Lower leg skin (tissue), 4 donors: Measurements from ENCODE around the gene REEP5. TPM values are rescaled to one million over a fixed set of nuclear protein-coding genes. Genes with fewer than 3 reads are reported as not detected.

Source experiments
- DNase-seq, 2 donors: peaks; one replicate each; pipeline ENCODE4 v3.0.0-alpha.2; 2019; ENCODE audit warnings: low spot score in 2 of 2
- H3K4me3 ChIP-seq: fragments of 200-600 bp; sonication (generic); 2 replicates; pipeline ENCODE4 v1.5.1; 2017; ENCODE audit warnings: mild to moderate bottlenecking, low read depth; ENCODE audit not compliant: poor library complexity, severe bottlenecking
- CTCF ChIP-seq, 3 donors: fragments of 450-650 bp; IDR thresholded peaks; one replicate each; pipeline ENCODE4 v1.5.1; 2016; ENCODE audit warnings: antibody characterized with exemption in 3 of 3, mild to moderate bottlenecking in 3 of 3, moderate library complexity in 2 of 3
- POLR2A ChIP-seq, 2 donors: fragments of 450-650 bp; IDR thresholded peaks; one replicate each; pipeline ENCODE4 v1.6.1; 2016 to 2017; ENCODE audit warnings: antibody characterized with exemption in 2 of 2, mild to moderate bottlenecking in 1 of 2, moderate library complexity in 1 of 2
- WGBS, 2 donors: methylation state at CpG; one replicate each; pipeline ENCODE4 v1.1.5; 2018; 5-methylcytosine and 5-hydroxymethylcytosine counted together
- intact Hi-C: fragments of 100-400 bp; cut with DNase I; formaldehyde crosslinking; loops from one replicate; pipeline ENCODE4 v1.15.0; 2023; ENCODE audit warnings: low total_unique reads
- total RNA-seq, 4 donors: library from RNA; depleted of rRNA; stranded (reverse); fragments of >200 nt; gene quantifications; one replicate each; pipeline ENCODE4 v1.1.0, GENCODE V29; 2016

REEP5 gene
- total RNA-seq, 4 donors from 2014 or later, result 50.7 to 85.5 (median 74.4) TPM

GRCh38 chr5:112956606-112957005 lies 34.6 kb upstream of the REEP5 start:
- no peak for TF ChIP-seq CTCF (IDR thresholded peaks at IDR 0.05)
- TF ChIP-seq POLR2A (IDR thresholded peaks at IDR 0.05), result no peak
- intact Hi-C loops, result no loop called here
- no peak for DNase-seq
- H3K4me3 ChIP-seq, result no peak overlapping the region
- WGBS, 2 donors, result 45 to 56% methylated on average over 3 of the region's 3 CpGs

GRCh38 chr5:112951124-112951702 lies 29.2 kb upstream of the REEP5 start:
- intact Hi-C loops, result no loop called here
- TF ChIP-seq POLR2A (IDR thresholded peaks at IDR 0.05) (no peak), CTCF (IDR thresholded peaks at IDR 0.05) (no peak)
- DNase-seq, result no peak
- WGBS, 2 donors, result 92 to 98% methylated on average over 12 of the region's 12 CpGs
- H3K4me3 ChIP-seq, result no peak overlapping the region

- WGBS, 2 donors, result 82 to 91% methylated on average over 1 of the region's 1 CpG
- intact Hi-C loops, result no loop called here
- no peak overlapping the region for H3K4me3 ChIP-seq
These were observed 26.4 kb upstream of the REEP5 start for GRCh38 chr5:112948458-112948857.

GRCh38 chr5:112940670-112941069 lies 18.6 kb upstream of the REEP5 start:
- H3K4me3 ChIP-seq, result no peak overlapping the region
- intact Hi-C loops, result no loop called here
- 73 to 78% methylated on average over 2 of the region's 2 CpGs for WGBS, 2 donors
- TF ChIP-seq POLR2A (IDR thresholded peaks at IDR 0.05), result no peak
- no peak for TF ChIP-seq CTCF (IDR thresholded peaks at IDR 0.05)
- no peak for DNase-seq

More at GRCh38 chr5:112948458-112948857, 26.4 kb upstream of the REEP5 start:
- DNase-seq, result no peak
- no peak for TF ChIP-seq CTCF (IDR thresholded peaks at IDR 0.05)
- TF ChIP-seq POLR2A (IDR thresholded peaks at IDR 0.05), result no peak

- intact Hi-C loops, result no loop called here
- no peak for DNase-seq
- TF ChIP-seq POLR2A (IDR thresholded peaks at IDR 0.05), result no peak
- TF ChIP-seq CTCF (IDR thresholded peaks at IDR 0.05), result no peak
- WGBS, 2 donors, result 89 to 90% methylated on average over 8 of the region's 8 CpGs
- H3K4me3 ChIP-seq, result no peak overlapping the region
These were observed 16.3 kb upstream of the REEP5 start for GRCh38 chr5:112938286-112938685.

- DNase-seq, result no peak
- TF ChIP-seq CTCF (IDR thresholded peaks at IDR 0.05), result no peak
- no peak for TF ChIP-seq POLR2A (IDR thresholded peaks at IDR 0.05)
- 91 to 97% methylated on average over 5 of the region's 5 CpGs for WGBS, 2 donors
- intact Hi-C loops, result no loop called here
- no peak overlapping the region for H3K4me3 ChIP-seq
These were observed 13.6 kb upstream of the REEP5 start for GRCh38 chr5:112935675-112936074.
